Peyer's patch (tissue), 4 donors: ENCODE data around the gene SH3BP1.

Experiments
- POLR2A ChIP-seq, 2 donors: fragments of 450-650 bp; IDR thresholded peaks; one replicate each; pipeline ENCODE4 v1.5.1; 2017; ENCODE audit warnings: antibody characterized with exemption in 2 of 2, mild to moderate bottlenecking in 2 of 2, moderate library complexity in 2 of 2
- TF ChIP-seq, protein P1 (sequence below), 6 experiments: fragments of 450-650 bp in 4 of 6; fragments of 200-600 bp in 2 of 6; sonication (generic) in 1 of 6; IDR thresholded peaks; one replicate each; pipeline ENCODE4 v1.5.1; 2017 to 2019; ENCODE audit warnings: antibody characterized with exemption in 6 of 6, mild to moderate bottlenecking in 3 of 6, moderate library complexity in 1 of 6

DNA sequence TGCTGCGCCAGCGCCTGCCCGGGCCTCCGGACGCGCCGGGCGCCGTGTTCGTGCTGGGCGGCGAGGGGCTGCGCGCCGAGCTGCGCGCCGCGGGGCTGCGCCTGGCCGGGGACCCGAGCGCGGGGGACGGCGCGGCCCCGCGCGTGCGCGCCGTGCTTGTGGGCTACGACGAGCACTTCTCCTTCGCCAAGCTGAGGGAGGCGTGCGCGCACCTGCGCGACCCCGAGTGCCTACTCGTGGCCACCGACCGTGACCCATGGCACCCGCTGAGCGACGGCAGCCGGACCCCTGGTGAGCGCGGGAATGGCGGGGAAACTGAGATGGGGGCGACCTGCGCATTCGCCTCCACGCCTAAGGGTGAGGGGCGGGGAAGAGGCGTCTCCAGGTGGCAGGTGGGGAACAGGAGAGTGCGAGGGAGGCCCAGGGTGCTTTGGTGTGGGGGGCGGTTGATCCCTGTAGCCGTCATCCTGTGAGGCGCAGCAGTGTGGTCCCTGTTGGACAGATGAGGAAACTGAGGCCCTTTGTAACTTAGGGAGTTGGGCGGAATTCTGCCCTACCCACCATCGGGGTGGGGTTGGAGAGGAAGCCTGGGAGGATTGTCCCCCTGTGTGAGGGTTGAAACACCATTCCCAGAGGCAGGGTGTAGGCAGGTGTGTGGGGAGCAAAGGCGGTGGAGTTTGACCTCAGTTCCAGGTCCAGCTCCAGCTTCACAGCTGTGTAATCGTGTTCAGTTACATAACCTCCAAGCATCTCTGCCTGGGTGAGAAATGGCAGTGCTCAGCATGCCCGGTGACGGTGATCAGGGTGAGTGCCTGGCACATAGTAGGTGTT is 19.8 kb downstream of the SH3BP1 start:
- TF ChIP-seq, protein P1, sequence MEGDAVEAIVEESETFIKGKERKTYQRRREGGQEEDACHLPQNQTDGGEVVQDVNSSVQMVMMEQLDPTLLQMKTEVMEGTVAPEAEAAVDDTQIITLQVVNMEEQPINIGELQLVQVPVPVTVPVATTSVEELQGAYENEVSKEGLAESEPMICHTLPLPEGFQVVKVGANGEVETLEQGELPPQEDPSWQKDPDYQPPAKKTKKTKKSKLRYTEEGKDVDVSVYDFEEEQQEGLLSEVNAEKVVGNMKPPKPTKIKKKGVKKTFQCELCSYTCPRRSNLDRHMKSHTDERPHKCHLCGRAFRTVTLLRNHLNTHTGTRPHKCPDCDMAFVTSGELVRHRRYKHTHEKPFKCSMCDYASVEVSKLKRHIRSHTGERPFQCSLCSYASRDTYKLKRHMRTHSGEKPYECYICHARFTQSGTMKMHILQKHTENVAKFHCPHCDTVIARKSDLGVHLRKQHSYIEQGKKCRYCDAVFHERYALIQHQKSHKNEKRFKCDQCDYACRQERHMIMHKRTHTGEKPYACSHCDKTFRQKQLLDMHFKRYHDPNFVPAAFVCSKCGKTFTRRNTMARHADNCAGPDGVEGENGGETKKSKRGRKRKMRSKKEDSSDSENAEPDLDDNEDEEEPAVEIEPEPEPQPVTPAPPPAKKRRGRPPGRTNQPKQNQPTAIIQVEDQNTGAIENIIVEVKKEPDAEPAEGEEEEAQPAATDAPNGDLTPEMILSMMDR (IDR thresholded peaks at IDR 0.05), result no peak
- TF ChIP-seq POLR2A (IDR thresholded peaks at IDR 0.05), result peak; percentile 88 to 96
